DMS153 (cell line): Measurements from ENCODE around the gene MACROD2.
A peak's percentile ranks its signal among the peaks of the same experiment; 100 is the strongest.

Source experiments
- DNase-seq: peaks from one replicate; lab custom pipeline; 2025; lab: John Stamatoyannopoulos, UW

Gene MACROD2

GRCh38 chr20:14866841-14867514, 871.7 kb downstream of the MACROD2 start:
- DNase-seq, result no peak

- DNase-seq, result no peak
Measured at GRCh38 chr20:14877301-14878028, 882.1 kb downstream of the MACROD2 start.

GRCh38 chr20:14878676-14879019, 883.3 kb downstream of the MACROD2 start:
- no peak for DNase-seq

- DNase-seq, result peak; percentile 50
Measured at GRCh38 chr20:14879020-14879697, 883.8 kb downstream of the MACROD2 start.

GRCh38 chr20:14879839-14880238, 884.5 kb downstream of the MACROD2 start:
- no peak for DNase-seq

GRCh38 chr20:14881518-14881917, 886.2 kb downstream of the MACROD2 start:
- no peak for DNase-seq

- no peak for DNase-seq
Measured at GRCh38 chr20:14882157-14882556, 886.8 kb downstream of the MACROD2 start.

- no peak for DNase-seq
Measured at GRCh38 chr20:14882846-14883245, 887.5 kb downstream of the MACROD2 start.

GRCh38 chr20:14883324-14883723, 888.0 kb downstream of the MACROD2 start:
- DNase-seq, result no peak

GRCh38 chr20:14885661-14886060, 890.3 kb downstream of the MACROD2 start:
- DNase-seq, result no peak

GRCh38 chr20:14888134-14888533, 892.8 kb downstream of the MACROD2 start:
- DNase-seq, result no peak

GRCh38 chr20:14889496-14890255, 894.4 kb downstream of the MACROD2 start:
- DNase-seq, result no peak

- DNase-seq, result no peak
Measured at GRCh38 chr20:14890713-14891112, 895.4 kb downstream of the MACROD2 start.

GRCh38 chr20:14892782-14893181, 897.5 kb downstream of the MACROD2 start:
- no peak for DNase-seq

GRCh38 chr20:14896569-14896968, 901.3 kb downstream of the MACROD2 start:
- DNase-seq, result no peak

- no peak for DNase-seq
Measured at GRCh38 chr20:14897608-14898007, 902.3 kb downstream of the MACROD2 start.

- DNase-seq, result no peak
Measured at GRCh38 chr20:14902432-14903089, 907.2 kb downstream of the MACROD2 start.

GRCh38 chr20:14906908-14907434, 911.7 kb downstream of the MACROD2 start:
- DNase-seq, result no peak

GRCh38 chr20:14910126-14910525, 914.8 kb downstream of the MACROD2 start:
- DNase-seq, result no peak

GRCh38 chr20:14913896-14914620, 918.7 kb downstream of the MACROD2 start:
- DNase-seq, result no peak

- DNase-seq, result no peak
Measured at GRCh38 chr20:14914633-14915032, 919.3 kb downstream of the MACROD2 start.
